ENCODE results near the gene CTNNA1. TPM values are rescaled to one million over a fixed set of nuclear protein-coding genes. Genes with fewer than 3 reads are reported as not detected.

The CTNNA1 gene
- total RNA-seq, 1 donor from 2014 or later: 304 TPM

- DNase-seq (ENCODE audit: extremely low spot score in 2 of 2): no peak
- TF ChIP-seq POLR2A (IDR thresholded peaks at IDR 0.05) (no peak), POLR2AphosphoS5 (IDR thresholded peaks at IDR 0.05; ENCODE audit: insufficient read depth in 1 of 2, low read depth in 1 of 2) (no peak), CTCF (IDR thresholded peaks at IDR 0.05) (no peak)
- intact Hi-C loops (cut with DNase I): no loop called here
- H3K27me3 ChIP-seq: no peaks in the 10 kb centered on the region
- H3K4me1 ChIP-seq: peaks cover 19% of the 10 kb centered on the region
- H3K9me3 ChIP-seq: no peaks in the 10 kb centered on the region
- H3K27ac ChIP-seq: no peak overlapping the region
- H3K36me3 ChIP-seq: no peaks in the 10 kb centered on the region
- no peak overlapping the region for H3K4me3 ChIP-seq
These were observed 195.4 kb downstream of the CTNNA1 start for GRCh38 chr5:138948471-138949222.

GRCh38 chr5:138949223-138949574, 196.0 kb downstream of the CTNNA1 start:
- no peaks in the 10 kb centered on the region for H3K36me3 ChIP-seq
- TF ChIP-seq POLR2A (IDR thresholded peaks at IDR 0.05): no peak
- no peak for TF ChIP-seq POLR2AphosphoS5 (IDR thresholded peaks at IDR 0.05; ENCODE audit: insufficient read depth in 1 of 2, low read depth in 1 of 2)
- no peak for TF ChIP-seq CTCF (IDR thresholded peaks at IDR 0.05)
- no peak overlapping the region for H3K4me3 ChIP-seq
- intact Hi-C loops (cut with DNase I): no loop called here
- peaks cover 25% of the 10 kb centered on the region for H3K4me1 ChIP-seq
- no peaks in the 10 kb centered on the region for H3K27me3 ChIP-seq
- no peaks in the 10 kb centered on the region for H3K9me3 ChIP-seq
- DNase-seq (ENCODE audit: extremely low spot score in 2 of 2): no peak
- H3K27ac ChIP-seq: no peak overlapping the region

GRCh38 chr5:138949988-138950387, 196.8 kb downstream of the CTNNA1 start:
- DNase-seq (ENCODE audit: extremely low spot score in 2 of 2): no peak
- Histone ChIP-seq H3K27me3 (no peaks in the 10 kb centered on the region), H3K36me3 (no peaks in the 10 kb centered on the region), H3K4me1 (peaks cover 33% of the 10 kb centered on the region), H3K9me3 (no peaks in the 10 kb centered on the region), H3K4me3 (no peak overlapping the region), H3K27ac (no peak overlapping the region)
- TF ChIP-seq POLR2AphosphoS5 (IDR thresholded peaks at IDR 0.05; ENCODE audit: insufficient read depth in 1 of 2, low read depth in 1 of 2): no peak
- no peak for TF ChIP-seq POLR2A (IDR thresholded peaks at IDR 0.05)
- TF ChIP-seq CTCF (IDR thresholded peaks at IDR 0.05): no peak
- intact Hi-C loops (cut with DNase I): no loop called here

- Histone ChIP-seq H3K36me3 (no peaks in the 10 kb centered on the region), H3K4me1 (peaks cover 37% of the 10 kb centered on the region), H3K4me3 (no peak overlapping the region), H3K27me3 (no peaks in the 10 kb centered on the region), H3K9me3 (no peaks in the 10 kb centered on the region), H3K27ac (no peak overlapping the region)
- intact Hi-C loops (cut with DNase I): loop anchor here (1.0 kb wide), 1 partner anchor 33 kb away; no protein-coding TSS in a partner anchor
- no peak for DNase-seq (ENCODE audit: extremely low spot score in 2 of 2)
- no peak for TF ChIP-seq POLR2A (IDR thresholded peaks at IDR 0.05)
- no peak for TF ChIP-seq CTCF (IDR thresholded peaks at IDR 0.05)
- no peak for TF ChIP-seq POLR2AphosphoS5 (IDR thresholded peaks at IDR 0.05; ENCODE audit: insufficient read depth in 1 of 2, low read depth in 1 of 2)
These were observed 197.3 kb downstream of the CTNNA1 start for GRCh38 chr5:138950421-138951031.
